CD14-positive monocyte (primary cell): ENCODE measurements around the gene IL3. TPM values are rescaled to one million over a fixed set of nuclear protein-coding genes. Genes with fewer than 3 reads are reported as not detected.

Source experiments
- DNase-seq, 3 donors: peaks; one replicate each; pipeline ENCODE4 v3.0.0-alpha.2; 2011 to 2022
- H2AFZ ChIP-seq: 2 replicates; pipeline ENCODE4 v1.6.0; 2012; ENCODE audit warnings: mild to moderate bottlenecking, low read depth, low read length, inconsistent platforms; ENCODE audit not compliant: insufficient read depth, poor library complexity, severe bottlenecking
- H3K27ac ChIP-seq, 2 donors: 1 replicate in 1 of 2; 2 replicates in 1 of 2; pipeline ENCODE4 v1.5.1; 2012 to 2013; ENCODE audit warnings: low read length in 2 of 2, control low read depth in 1 of 2, inconsistent platforms in 1 of 2, low read depth in 1 of 2, mild to moderate bottlenecking in 1 of 2
- H3K27me3 ChIP-seq, 2 donors: one replicate each; pipeline versions ENCODE4 v1.6.0 to v1.6.1; 2011 to 2013; ENCODE audit warnings: low read length in 2 of 2; ENCODE audit not compliant: control insufficient read depth in 2 of 2, insufficient read depth in 2 of 2
- H3K36me3 ChIP-seq, 2 donors: replicated peaks in 1 of 2; 1 replicate in 1 of 2; 2 replicates in 1 of 2; pipeline versions ENCODE4 v1.5.1 to v1.6.1; 2012 to 2013; ENCODE audit warnings: low read length in 2 of 2, control low read depth in 1 of 2, inconsistent platforms in 1 of 2, mild to moderate bottlenecking in 1 of 2; ENCODE audit not compliant: insufficient read depth in 2 of 2, control insufficient read depth in 1 of 2
- H3K4me1 ChIP-seq, 2 donors: 1 replicate in 1 of 2; 2 replicates in 1 of 2; pipeline versions ENCODE4 v1.5.1 to v1.6.1; 2012 to 2013; ENCODE audit warnings: low read length in 2 of 2, control low read depth in 1 of 2, inconsistent platforms in 1 of 2, mild to moderate bottlenecking in 1 of 2, moderate library complexity in 1 of 2; ENCODE audit not compliant: insufficient read depth in 2 of 2, control insufficient read depth in 1 of 2
- H3K4me2 ChIP-seq: replicated peaks from 2 replicates; pipeline ENCODE3; 2012; ENCODE audit warnings: low read length, moderate library complexity, mild to moderate bottlenecking; ENCODE audit not compliant: poor library complexity, severe bottlenecking; ENCODE audit errors: extremely low read depth
- H3K4me3 ChIP-seq, 3 experiments: fragments of 200-600 bp in 1 of 3; sonication (generic) in 1 of 3; replicated peaks in 1 of 3; 1 replicate in 2 of 3; 2 replicates in 1 of 3; pipeline ENCODE4 v1.5.1; 2011 to 2013; ENCODE audit warnings: low read length in 3 of 3, mild to moderate bottlenecking in 3 of 3, control low read depth in 2 of 3, low read depth in 2 of 3, inconsistent platforms in 1 of 3, moderate library complexity in 1 of 3
- H3K79me2 ChIP-seq: 2 replicates; pipeline ENCODE4 v1.6.0; 2012; ENCODE audit warnings: mild to moderate bottlenecking, control low read depth, inconsistent platforms, low read length, moderate library complexity; ENCODE audit not compliant: insufficient read depth
- H3K9ac ChIP-seq: 2 replicates; pipeline ENCODE4 v1.6.0; 2017; ENCODE audit warnings: low read length, mild to moderate bottlenecking; ENCODE audit not compliant: insufficient read depth, poor library complexity, severe bottlenecking
- H3K9me3 ChIP-seq, 2 donors: replicated peaks in 1 of 2; 1 replicate in 1 of 2; 2 replicates in 1 of 2; pipeline versions ENCODE4 v1.5.1 to v1.6.1; 2012 to 2013; ENCODE audit warnings: low read length in 2 of 2, control low read depth in 1 of 2; ENCODE audit not compliant: control insufficient read depth in 1 of 2, insufficient read depth in 1 of 2
- H4K20me1 ChIP-seq: 2 replicates; pipeline ENCODE4 v1.6.0; 2012; ENCODE audit warnings: mild to moderate bottlenecking, low read length, control low read depth, moderate library complexity; ENCODE audit not compliant: insufficient read depth
- H3K27ac Mint-ChIP-seq, 7 donors: one replicate each; pipeline ENCODE4 v1.8.0; 2020; ENCODE audit warnings: mild to moderate bottlenecking in 7 of 7, mixed read lengths in 7 of 7, moderate library complexity in 6 of 7, inconsistent platforms in 2 of 7
- H3K27me3 Mint-ChIP-seq, 3 donors: one replicate each; pipeline ENCODE4 v1.8.0; 2021 to 2022; ENCODE audit warnings: low read depth in 3 of 3, mild to moderate bottlenecking in 3 of 3, mixed read lengths in 3 of 3, moderate library complexity in 3 of 3, inconsistent platforms in 1 of 3
- H3K36me3 Mint-ChIP-seq, 2 donors: one replicate each; pipeline ENCODE4 v1.8.0; 2020; ENCODE audit warnings: mixed read lengths in 2 of 2, inconsistent platforms in 1 of 2, mild to moderate bottlenecking in 1 of 2
- H3K4me1 Mint-ChIP-seq: one replicate; pipeline ENCODE4 v1.8.0; 2020; ENCODE audit warnings: mild to moderate bottlenecking, mixed read lengths
- H3K4me3 Mint-ChIP-seq, 2 donors: one replicate each; pipeline ENCODE4 v1.8.0; 2020; ENCODE audit warnings: mild to moderate bottlenecking in 2 of 2, mixed read lengths in 2 of 2, moderate library complexity in 1 of 2
- H3K9me3 Mint-ChIP-seq, 7 donors: one replicate each; pipeline ENCODE4 v1.8.0; 2020 to 2022; ENCODE audit warnings: mixed read lengths in 7 of 7, mild to moderate bottlenecking in 6 of 7, moderate library complexity in 6 of 7, inconsistent platforms in 2 of 7
- WGBS: methylation state at CpG from one replicate; pipeline ENCODE4 v1.1.5; 2013; ENCODE audit warnings: missing lambda C conversion rate; ENCODE audit not compliant: insufficient coverage; 5-methylcytosine and 5-hydroxymethylcytosine counted together
- intact Hi-C, 2 donors: fragments of 100-400 bp; cut with micrococcal nuclease; formaldehyde crosslinking; loops; one replicate each; pipeline versions ENCODE4 v1.15.0 to v1.15.1; 2023
- polyA plus RNA-seq, 3 donors: library from polyadenylated mRNA; depleted of rRNA in 1 of 3; unstranded in 2 of 3; stranded (reverse) in 1 of 3; fragments of 300-500 nt in 2 of 3; fragments of >200 nt in 1 of 3; fragmentation: Illumina TruSeq in 2 of 3; gene quantifications; 1 replicate in 2 of 3; 2 replicates in 1 of 3; pipeline ENCODE4 v1.2.3, GENCODE V29; 2012 to 2021
- TF ChIP-seq, protein P1 (sequence below): fragments of 200-600 bp; IDR thresholded peaks from one replicate; pipeline ENCODE4 v1.8.0; 2022; ENCODE audit warnings: antibody characterized with exemption, mild to moderate bottlenecking

The IL3 gene
- polyA plus RNA-seq, 3 donors, result not detected

DNA sequence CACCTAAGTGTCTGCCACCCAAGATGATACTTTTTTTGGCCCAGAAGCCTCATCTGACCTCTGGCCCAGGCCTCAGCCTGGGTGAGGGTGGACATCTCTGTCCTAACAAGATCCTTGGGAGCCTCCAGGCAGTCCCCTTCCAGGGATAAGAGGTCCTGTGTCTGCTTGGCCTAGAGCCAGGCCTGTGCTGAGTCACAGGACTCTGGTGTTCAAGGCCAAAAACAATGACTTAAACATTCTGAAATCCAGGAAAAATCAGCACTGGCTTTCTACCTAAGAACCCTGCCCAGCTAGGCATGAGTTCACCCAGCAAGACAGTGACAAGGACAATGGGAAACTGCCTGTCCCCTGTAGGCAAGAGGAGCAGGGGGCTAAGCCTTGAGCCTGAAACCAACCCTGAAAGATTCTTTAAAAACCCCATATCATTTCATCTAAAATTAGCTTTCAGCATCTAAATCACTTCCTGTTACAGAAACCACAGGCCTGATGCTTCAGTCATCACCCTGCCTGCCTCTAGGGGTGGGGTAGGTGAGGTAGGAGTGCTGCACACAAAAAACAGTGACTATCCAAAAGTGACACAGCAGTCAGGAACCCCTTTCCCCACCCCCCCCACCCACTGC is 43.0 kb downstream of the IL3 start:
- DNase-seq, result peak; percentile 65 to 76 (median 75)
- Mint-ChIP-seq H3K27ac (peak overlapping the region; percentile 66 to 93 (median 73)), H3K9me3 (peaks cover 0 to 5% (median 2%) of the 10 kb centered on the region in 7 donors), H3K4me3 (peak overlapping the region; percentile 24 to 65), H3K27me3 (peaks cover 11 to 18% (median 14%) of the 10 kb centered on the region in 3 donors), H3K36me3 (peaks cover 0 to 10% of the 10 kb centered on the region in 2 donors), H3K4me1 (peaks cover 51% of the 10 kb centered on the region)
- Histone ChIP-seq H3K4me2 (peak overlapping the region; percentile 26), H3K79me2 (no peaks in the 10 kb centered on the region), H3K27ac (peak overlapping the region; percentile 16 to 57), H3K4me3 (no peak overlapping the region), H3K9me3 (no peaks in the 10 kb centered on the region), H3K27me3 (no peaks in the 10 kb centered on the region), H3K36me3 (no peaks in the 10 kb centered on the region), H3K4me1 (peaks cover 25 to 46% of the 10 kb centered on the region in 2 donors), H3K9ac (no peak overlapping the region), H4K20me1 (no peaks in the 10 kb centered on the region), H2AFZ (peak overlapping the region; percentile 33)
- TF ChIP-seq, protein P1, sequence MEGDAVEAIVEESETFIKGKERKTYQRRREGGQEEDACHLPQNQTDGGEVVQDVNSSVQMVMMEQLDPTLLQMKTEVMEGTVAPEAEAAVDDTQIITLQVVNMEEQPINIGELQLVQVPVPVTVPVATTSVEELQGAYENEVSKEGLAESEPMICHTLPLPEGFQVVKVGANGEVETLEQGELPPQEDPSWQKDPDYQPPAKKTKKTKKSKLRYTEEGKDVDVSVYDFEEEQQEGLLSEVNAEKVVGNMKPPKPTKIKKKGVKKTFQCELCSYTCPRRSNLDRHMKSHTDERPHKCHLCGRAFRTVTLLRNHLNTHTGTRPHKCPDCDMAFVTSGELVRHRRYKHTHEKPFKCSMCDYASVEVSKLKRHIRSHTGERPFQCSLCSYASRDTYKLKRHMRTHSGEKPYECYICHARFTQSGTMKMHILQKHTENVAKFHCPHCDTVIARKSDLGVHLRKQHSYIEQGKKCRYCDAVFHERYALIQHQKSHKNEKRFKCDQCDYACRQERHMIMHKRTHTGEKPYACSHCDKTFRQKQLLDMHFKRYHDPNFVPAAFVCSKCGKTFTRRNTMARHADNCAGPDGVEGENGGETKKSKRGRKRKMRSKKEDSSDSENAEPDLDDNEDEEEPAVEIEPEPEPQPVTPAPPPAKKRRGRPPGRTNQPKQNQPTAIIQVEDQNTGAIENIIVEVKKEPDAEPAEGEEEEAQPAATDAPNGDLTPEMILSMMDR, result peak; percentile 10
- intact Hi-C loops, result loop anchor here in 1 of 2 donors (5.0 kb wide), 1 partner anchor 36 kb away; no protein-coding TSS in a partner anchor

- Histone ChIP-seq H3K27me3 (no peaks in the 10 kb centered on the region), H3K79me2 (no peaks in the 10 kb centered on the region), H3K36me3 (no peaks in the 10 kb centered on the region), H3K9me3 (no peaks in the 10 kb centered on the region), H3K4me3 (no peak overlapping the region), H3K4me1 (peaks cover 25 to 46% of the 10 kb centered on the region in 2 donors), H3K4me2 (peak overlapping the region; percentile 26), H3K9ac (no peak overlapping the region), H4K20me1 (no peaks in the 10 kb centered on the region), H2AFZ (no peak overlapping the region), H3K27ac (peak overlapping the region in 1 of 2 donors; percentile 13)
- H3K4me1 Mint-ChIP-seq, result peaks cover 51% of the 10 kb centered on the region
- intact Hi-C loops, result loop anchor here in 1 of 2 donors (5.0 kb wide), 1 partner anchor 37 kb away; no protein-coding TSS in a partner anchor
- peak overlapping the region; percentile 42 to 93 (median 73) for H3K27ac Mint-ChIP-seq
- H3K4me3 Mint-ChIP-seq, result peak overlapping the region in 1 of 2 donors; percentile 24
- H3K36me3 Mint-ChIP-seq, result peaks cover 0 to 11% of the 10 kb centered on the region in 2 donors
- TF ChIP-seq, protein P1, result peak; percentile 4
- WGBS, result 7% methylated on average over 6 of the region's 6 CpGs
- DNase-seq, result no peak
- H3K9me3 Mint-ChIP-seq, result peaks cover 1 to 6% (median 2%) of the 10 kb centered on the region in 7 donors
- peaks cover 11 to 18% (median 14%) of the 10 kb centered on the region in 3 donors for H3K27me3 Mint-ChIP-seq
These were observed 43.5 kb downstream of the IL3 start for GRCh38 chr5:132103969-132104391.
